AG20443 (cell line): ENCODE results near the gene ASTL.
"Not testable (repeated sequence)": the region's sequence is repeated elsewhere in the genome, so short reads cannot be mapped to it uniquely, and the experiment has no call there.

Experiments used
- DNase-seq: peaks from one replicate; pipeline ENCODE4 v3.0.0; 2012; ENCODE audit warnings: low spot score, mixed read lengths

The ASTL gene

DNA sequence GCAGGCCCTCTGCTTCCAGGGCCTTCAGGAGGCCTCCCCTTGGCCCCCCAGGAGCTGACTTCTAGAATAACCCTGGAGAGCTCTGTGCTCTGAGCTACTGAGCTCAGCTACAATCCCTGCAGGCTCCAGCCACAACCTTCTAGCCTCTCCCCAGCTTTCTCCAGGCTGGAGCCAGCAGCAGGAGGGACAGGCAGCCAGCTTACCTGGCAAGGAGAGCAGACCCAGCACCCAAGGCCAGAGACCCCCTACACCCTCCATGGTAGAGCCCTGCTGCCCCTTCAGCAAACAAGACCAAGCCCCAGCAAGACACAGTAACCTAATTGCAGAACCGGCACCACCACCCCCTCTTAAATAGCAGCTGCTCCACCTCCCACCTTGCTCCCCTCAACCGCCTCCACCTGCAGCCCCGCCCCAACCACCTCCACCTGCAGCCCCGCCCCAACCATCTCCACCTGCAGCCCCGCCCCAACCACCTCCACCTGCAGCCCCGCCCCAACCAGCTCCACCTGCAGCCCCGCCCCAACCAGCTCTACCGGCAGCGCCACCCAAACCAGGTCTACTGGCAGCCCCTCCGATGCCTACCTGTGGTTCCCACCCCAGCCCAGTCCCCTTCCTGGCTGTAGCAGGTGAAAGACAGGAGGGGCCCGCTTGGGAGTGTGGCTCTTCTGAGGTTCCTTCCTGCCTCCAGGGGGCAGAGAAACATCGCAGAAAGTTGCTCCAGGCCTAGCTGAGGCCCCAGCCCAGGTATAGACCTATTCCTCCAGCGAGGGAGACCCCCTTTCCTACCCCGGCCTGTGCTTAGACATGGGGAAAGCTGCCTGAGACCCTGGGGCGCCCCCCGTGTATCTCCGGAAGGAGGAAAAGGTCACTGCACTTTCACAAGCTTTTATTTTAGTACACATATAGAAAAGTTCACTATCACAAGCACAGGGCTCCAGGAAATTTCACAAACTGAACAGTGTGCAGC lies at the start of gene ASTL:
ASTL (minus strand) TSS at position 324 of the 967 bp plus-strand sequence; CDS start at position 258, 66 bp downstream.
- DNase-seq, result peak; percentile 75

GRCh38 chr2:96186562-96186961 lies 48.3 kb upstream of the ASTL start:
- DNase-seq, result no peak

- no peak for DNase-seq
Observed at GRCh38 chr2:96185516-96185915, 47.2 kb upstream of the ASTL start.

DNA sequence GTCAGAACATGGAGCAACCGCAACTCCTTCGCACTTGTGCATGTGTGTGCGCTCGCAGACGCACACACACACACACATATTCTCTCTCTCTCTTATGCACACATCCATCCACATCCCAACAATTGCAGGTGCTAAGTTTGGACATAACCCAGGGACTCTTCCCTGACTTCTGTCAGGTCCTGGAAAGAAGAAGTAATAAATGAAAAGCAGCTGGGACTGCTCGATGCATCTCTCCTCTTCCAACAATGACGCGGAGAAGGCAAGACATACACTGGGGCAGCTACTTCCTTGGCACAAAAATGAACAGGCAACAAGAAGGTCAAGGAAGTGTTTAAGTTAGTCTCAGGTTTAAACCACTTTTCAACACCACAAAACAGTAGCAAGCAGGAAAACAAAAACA lies 46.7 kb upstream of the ASTL start:
- no peak for DNase-seq

DNA sequence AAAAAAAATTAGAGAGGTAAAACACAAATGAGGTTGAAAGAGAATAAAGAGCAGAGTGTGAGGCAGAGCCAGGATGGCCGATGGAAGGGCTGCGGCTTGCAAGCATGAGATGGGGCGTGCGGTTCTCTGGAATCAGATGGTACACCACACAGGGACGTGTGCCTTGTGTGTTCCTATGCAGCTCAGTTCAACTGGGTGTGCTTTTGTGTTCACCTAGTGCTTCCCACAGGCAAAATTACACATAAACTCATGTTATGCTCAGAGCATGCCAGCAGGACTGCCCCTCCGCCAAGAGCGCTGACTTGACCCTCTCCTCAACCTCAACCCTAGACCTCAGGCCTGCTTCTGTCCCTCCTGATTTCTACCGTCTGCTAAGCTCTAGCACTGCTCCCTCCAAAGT lies 45.9 kb upstream of the ASTL start:
- DNase-seq, result no peak

DNA sequence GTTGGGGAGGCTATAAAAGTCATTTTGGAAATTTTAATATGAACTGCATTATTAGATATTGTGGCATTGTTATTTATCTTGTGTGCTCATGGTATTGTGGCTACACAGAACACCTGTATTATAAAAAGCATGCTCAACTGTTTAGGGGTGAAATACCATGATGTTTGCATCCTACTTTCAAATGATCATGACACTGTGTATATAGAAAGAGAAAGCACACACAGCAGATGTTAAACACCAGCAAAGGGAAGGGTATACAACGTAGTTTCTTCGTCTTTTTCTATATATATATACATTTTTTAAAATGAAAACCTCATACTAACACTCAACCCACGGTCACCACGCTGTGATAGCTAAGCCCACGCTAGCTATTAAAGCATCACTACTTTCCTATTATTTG lies 43.2 kb upstream of the ASTL start:
- no peak for DNase-seq

DNA sequence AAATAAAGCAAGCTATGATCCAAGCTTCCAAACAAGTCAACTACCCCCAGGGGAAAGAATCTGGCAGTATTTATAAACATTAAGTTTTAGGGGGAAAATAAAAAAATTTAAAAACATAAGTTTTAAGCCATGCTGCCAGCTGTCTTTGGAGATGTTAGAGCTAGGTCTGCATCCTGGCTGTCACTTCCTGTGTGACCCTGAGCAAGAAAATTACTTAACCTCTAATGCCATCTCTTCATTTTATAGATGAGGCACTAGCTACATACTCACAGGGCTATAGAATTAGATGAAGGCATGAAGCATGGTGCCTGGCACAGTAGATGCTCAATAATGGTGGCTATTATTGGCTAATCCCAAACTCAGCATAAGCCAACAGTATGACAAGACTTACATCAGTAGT lies 42.2 kb upstream of the ASTL start:
- DNase-seq, result no peak

DNA sequence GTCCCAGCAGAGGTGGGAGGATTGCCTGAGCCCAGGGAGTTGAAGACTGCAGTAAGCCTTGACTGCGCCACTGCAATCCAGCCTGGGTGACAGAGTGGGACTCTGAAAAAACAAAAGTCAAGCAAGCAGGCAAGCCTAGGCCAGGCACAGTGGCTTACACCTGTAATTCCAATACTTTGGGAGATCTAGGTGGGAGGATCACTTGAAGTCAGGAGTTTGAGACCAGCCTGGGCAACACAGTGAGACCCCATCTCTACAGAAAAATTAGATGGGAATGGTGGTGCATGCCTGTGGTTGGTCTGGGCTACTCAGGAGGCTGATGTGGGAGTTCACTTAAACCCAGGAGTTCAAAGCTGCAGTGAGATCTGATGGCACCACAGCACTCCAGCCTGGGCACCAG lies 41.7 kb upstream of the ASTL start:
- DNase-seq, result no peak

DNA sequence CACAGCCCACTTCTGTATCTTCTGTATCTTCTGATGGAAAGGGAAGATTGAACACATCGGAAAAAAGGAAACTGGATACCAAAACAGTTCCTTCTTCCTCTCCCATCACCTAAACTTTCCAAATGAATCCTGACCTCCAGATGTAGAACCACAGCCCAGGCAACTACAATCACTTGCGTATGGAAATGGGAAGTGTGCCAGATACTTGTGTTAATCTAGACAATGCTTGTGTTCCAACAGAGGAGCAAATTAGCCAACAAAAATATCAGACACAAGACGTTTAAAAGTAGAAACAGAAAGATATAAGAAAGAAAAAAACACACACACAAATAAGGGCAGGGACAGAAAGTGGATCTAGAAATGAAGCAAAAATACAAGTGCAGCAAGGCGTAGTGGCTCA lies 38.4 kb upstream of the ASTL start:
- DNase-seq, result no peak

DNA sequence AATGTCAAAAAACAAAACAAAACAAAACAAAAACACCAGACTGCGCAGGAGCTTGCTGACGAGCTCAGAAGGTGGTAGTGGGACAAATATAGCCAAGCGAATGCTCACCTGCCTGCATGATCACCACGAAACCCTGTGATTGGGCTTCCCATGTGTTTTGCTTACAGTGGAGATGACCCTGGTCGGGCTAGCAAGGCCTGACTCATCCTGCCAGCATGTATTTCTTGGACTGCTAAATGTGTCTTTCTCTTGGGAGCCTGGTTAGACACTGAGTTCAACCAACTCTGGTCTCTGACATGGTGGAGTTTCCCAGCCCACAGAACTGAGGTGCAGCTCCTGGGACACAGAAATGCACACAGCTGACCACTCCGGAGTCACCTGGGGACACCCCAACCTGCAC lies 37.6 kb upstream of the ASTL start:
- peak; percentile 85 for DNase-seq

GRCh38 chr2:96174251-96175144 lies 36.2 kb upstream of the ASTL start:
- DNase-seq, result peak; percentile 88

DNA sequence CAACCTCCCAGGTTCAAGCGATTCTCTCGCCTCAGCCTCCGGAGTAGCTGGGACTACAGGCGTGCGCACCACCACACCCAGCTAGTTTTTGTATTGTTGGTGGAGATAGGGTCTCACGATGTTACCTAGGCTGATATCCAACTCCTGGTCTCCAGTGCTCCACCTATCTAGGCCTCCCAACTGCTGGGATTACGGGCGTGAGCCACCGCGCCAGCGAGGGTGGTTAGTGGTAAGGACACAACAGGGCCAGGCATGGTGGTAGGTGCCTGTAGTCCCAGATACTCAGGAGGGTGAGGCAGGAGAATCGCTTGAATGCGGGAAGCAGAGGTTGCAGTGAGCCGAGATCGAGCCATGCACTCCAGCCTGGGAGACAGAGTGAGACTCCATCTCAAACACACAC lies 33.5 kb upstream of the ASTL start:
- no peak for DNase-seq

- DNase-seq, result no peak
Observed at GRCh38 chr2:96170626-96171025, 32.3 kb upstream of the ASTL start.

- no peak for DNase-seq
Observed at GRCh38 chr2:96169868-96170507, 31.7 kb upstream of the ASTL start.

- no peak for DNase-seq
Observed at GRCh38 chr2:96167407-96168013, 29.2 kb upstream of the ASTL start.

GRCh38 chr2:96164459-96165184 lies 26.3 kb upstream of the ASTL start:
- DNase-seq, result no peak

- DNase-seq, result no peak
Observed at GRCh38 chr2:96163768-96164429, 25.6 kb upstream of the ASTL start.

DNA sequence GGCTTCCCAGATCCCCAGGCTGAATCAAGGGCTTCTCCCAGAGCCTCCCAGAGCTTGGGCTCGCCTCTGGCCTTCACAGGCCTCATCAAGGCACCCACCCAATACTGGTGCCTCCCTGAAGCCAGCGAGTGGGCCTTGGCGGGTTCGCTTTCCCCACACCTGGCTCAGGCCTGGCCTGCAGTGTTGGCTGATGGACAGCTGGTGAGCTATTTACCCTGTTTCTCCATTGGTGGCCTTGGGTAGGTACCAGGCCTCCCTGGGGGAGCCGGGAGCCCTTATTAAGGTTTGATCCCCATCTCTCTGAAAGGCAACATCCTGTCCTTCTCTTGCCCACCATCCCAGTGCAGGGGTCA lies 25.1 kb upstream of the ASTL start:
- no peak for DNase-seq

- no peak for DNase-seq
Observed at GRCh38 chr2:96161898-96162297, 23.6 kb upstream of the ASTL start.

DNA sequence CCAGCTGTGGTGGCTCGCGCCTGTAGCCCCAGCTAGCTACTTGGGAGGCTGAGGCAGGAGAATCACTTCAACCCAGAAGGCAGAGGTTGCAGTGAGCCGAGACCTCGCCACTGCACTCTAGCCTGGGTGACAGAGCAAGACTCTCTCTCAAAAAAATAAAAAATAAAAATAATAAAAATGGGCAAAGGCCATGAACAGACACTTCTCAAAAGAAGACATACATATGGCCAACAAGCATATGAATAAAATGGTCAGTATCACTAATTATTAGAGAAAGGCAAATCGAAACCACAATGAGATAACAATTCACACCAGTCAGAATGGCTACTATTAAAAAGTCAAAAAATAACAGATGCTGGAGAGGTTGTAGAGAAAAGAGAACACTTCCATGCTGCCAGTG lies 22.1 kb upstream of the ASTL start:
- not testable (repeated sequence) for DNase-seq
